Left forelimb (tissue), 1 donor: Measurements from ENCODE around the gene SYT5.
"Not testable (repeated sequence)": the region's sequence is repeated elsewhere in the genome, so short reads cannot be mapped to it uniquely, and the experiment has no call there.

Source experiments
- DNase-seq: peaks from one replicate; pipeline ENCODE4 v3.0.0-alpha.2; 2018; ENCODE audit warnings: low spot score

SYT5 gene

DNA sequence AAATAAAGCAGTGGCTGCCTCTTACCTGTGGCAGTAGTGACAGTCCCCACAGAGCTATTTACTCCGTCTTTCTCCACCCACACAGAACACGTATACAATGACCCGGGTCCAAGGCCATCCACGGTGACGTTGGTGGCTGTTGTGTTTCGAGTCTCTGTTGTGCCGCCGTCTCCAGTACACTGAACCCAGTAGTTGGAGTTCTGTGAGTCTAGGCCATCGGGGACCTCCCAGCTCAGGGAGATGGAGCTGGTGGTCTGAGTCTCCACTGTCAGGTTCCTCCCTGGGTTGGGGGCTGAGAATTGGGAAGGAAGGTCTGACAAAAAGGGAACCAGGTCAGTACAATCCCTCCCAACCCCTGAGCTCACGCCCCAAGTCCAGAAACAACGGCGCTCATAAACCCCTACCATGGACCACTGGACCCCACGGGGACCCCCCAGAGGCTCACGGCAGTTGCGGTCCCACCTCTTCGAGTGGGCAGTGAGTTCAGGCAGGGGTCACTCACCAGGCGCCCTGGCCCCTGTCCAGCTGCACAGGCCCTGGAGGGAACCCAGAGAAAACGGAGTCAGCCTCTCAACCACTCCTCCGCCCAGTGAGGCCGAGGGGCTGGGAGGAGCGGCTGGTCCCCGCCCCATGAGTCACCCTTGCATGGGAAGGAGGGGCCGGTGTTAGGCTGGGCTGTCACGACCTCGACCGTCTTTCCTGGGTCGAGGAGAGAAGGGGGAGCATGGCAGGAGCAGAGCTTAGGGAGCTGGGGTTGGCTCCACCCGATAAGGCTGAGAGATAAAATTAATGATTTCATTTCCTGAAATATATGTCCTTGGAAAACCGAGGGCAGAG, 26.8 kb upstream of the SYT5 start:
- no peak for DNase-seq

DNA sequence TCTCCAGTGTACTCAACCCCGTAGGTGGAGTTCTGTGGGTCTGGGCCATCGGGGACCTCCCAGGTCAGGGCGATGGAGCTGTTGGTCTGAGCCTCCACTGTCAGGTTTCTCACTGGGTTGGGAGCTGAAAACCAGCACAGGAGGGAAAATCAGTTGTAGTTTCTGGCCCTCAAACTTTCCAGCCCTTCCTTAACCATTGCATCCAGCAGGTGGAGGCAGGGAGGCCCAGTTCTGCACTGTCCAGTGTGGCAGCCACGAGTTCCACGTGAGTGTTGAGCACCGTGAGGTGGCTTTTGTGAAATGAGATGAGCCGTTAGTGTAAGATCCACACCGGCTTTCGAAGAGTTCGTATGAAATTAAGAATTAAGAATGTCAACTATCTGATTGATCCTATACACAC, 22.1 kb upstream of the SYT5 start:
- not testable (repeated sequence) for DNase-seq

DNA sequence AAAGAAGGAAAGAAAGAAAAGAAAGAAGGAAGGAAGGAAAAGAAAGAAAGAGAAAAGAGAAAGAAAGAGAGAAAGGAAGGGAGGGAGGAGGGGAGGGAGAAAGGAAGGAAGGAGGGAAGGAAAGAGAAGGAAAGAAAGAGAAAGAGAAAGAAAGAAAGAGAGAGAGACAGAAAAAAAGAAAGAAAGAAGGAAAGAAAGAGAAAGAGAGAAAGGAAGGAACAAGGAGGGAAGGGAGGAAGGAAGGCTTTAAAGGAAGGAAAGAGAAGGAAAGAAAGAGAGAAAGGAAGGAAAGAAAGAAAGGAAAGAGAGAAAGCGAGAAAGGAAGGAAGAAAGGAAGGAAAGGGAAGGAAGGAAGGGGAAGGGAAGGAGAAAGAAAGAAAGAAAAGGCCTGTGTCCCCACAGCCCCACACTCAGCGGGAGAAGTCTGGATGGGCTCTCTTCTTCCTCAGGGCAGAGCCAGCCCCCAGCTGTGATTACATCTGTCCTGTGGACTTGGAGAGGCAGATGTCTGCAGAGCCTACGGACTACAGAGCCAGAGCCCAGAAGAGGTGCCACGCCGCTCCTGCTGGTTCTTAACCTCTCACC, 19.6 kb upstream of the SYT5 start:
- DNase-seq: no peak

DNA sequence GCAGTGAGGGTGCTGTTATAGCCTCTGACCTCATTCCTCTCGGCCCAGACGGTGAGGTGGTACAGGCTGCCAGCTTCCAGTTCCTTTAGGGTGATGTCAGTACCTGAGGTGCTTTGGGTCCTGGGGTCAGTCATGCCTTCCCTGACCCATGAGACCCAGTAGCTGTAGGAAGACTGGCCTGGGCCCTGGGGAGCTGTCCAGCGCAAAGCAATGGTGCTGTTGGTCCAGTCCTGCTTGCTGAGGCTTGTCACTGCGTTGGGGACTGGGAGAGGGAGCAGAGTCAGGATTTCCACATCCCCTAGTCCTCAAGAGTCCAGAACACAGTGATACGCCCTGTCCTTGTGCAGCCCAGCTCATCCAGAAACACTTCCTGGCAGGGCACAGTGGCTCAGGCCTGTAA, 18.6 kb upstream of the SYT5 start:
- no peak for DNase-seq

DNA sequence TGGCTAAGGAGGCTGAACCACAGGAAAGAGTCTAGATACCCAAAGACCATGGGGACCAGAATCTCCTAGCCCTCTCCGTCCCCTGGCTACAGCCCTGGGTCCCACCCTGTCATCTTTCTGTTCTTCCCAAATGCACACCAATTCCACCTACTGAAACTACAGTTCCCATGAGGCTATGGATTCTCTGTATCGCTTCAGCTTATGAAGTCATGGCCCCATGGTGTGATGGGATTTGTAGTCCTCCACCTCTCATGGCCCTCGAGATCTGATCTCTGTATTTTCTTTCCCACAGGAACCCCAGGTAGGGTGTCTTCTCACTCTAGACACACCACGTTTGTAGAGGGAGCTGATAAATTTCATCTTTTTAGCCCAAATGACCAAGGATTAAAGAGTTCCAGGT, 17.4 kb upstream of the SYT5 start:
- no peak for DNase-seq

DNA sequence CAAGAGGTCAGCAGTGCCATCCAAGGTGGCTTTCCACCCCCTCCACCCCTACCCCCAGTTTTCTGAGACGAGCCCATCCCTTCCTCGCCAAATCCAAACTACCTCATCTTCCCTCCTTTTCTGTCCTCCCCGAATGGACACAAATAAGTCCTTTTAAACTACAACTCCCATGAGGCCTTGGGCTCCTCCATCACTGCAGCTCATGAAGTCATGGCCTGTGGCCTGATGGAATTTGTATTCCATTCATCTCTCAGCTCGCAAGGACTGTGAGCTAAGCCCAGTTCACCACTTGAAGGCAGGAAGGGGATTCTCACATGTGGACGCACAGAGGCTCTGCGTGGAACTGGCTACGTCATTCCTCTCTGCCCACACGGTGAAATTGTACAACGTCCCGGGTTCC, 16.7 kb upstream of the SYT5 start:
- DNase-seq: no peak

DNA sequence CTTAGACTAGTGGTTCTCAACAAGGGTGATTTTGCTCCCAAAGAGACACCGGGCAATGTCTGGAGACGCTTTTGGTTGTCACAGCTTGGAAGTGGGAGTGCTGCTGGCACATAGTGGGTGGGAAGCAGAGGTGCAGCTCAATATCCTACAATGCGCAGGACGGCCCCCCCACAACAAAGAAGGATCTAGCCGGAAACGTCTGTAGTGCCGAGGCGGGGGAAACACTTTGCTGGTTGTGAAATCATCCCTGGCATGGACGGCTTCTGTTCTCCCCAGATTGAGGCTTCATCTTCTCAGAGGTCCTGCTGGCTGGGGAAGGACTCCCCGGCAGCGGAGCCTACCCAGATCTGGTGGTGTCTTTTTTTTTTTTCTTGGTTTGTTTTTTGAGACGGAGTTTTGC, 13.4 kb upstream of the SYT5 start:
- no peak for DNase-seq

DNA sequence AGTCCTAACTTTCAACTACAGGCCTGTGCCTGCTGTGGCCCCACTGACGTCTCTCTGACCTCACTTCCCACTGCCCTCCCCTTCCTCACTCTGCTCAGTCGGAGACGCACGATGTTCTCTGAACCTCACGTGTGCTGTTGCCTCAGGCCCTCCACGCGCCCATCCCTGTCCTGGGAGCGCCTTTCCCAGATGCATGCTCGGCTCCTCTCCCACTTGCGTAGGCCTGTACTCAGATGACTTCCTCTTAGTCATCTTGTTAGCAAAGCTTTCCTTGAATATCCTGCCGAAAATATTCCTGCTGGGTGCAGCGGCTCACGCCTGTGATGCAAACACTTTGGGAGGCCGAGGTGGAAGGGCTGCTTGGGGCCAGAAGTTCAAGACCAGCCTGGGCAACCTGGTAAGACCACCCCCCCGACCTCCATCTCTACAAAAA, 9.3 kb upstream of the SYT5 start:
- no peak for DNase-seq

DNA sequence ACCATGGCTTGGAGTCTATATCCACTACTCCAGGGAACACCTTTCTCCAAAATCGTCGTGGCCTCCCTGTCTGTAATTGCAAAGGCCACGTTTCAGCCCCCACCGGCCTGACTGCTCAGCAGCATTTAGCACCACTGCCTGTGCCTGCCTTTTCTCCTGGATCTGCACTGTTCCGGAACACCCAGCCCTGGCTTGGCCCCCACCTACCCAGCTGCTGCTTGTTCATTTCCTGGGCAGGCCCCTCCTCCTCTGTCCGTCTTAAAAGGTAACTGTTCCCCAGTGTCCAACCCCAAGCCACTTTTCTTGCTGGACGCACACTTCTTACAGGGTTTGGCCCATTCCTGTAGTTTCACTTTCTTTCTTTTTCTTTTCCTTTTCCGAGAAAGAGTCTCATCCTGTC, 8.5 kb upstream of the SYT5 start:
- no peak for DNase-seq

DNA sequence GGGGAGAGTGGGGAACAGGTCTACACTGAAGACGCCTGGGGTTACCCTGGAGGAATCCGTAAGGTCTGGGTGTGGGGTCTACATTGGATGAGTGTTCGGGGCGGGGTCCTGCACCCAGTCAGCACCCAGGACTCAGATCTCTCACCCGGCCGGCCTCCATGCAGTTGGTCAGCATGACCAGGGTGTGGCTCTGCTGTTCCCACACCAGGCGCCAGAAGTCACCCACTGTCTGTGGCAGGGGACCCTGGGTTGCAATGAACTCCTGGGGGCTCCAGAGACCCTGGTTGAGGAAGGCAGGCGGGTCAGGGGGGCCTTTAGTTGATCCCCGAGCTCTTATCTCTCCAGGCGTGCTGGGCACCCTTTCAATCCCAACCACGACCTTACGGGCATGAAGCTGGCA, 6.0 kb upstream of the SYT5 start:
- DNase-seq: no peak

DNA sequence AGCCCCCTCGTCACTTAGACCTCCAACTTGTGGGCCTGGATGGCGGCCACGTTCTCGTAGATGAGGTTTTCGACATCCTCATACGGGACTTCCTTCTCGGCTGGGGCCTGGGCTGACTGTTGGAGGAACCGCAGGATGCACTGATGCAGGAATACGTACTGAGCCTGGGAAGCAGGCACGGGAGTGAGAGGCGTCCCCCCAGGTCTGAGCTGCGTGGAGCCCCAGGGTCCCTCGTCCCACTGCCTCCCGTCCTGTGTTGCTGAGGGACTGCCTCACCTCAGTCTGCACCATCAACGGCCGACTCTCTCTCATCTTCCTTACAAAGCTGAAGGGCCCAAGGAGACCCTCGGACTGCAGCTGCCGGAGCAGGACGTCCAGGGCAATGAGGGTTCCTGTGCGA, 1.7 kb upstream of the SYT5 start:
- DNase-seq: no peak

DNA sequence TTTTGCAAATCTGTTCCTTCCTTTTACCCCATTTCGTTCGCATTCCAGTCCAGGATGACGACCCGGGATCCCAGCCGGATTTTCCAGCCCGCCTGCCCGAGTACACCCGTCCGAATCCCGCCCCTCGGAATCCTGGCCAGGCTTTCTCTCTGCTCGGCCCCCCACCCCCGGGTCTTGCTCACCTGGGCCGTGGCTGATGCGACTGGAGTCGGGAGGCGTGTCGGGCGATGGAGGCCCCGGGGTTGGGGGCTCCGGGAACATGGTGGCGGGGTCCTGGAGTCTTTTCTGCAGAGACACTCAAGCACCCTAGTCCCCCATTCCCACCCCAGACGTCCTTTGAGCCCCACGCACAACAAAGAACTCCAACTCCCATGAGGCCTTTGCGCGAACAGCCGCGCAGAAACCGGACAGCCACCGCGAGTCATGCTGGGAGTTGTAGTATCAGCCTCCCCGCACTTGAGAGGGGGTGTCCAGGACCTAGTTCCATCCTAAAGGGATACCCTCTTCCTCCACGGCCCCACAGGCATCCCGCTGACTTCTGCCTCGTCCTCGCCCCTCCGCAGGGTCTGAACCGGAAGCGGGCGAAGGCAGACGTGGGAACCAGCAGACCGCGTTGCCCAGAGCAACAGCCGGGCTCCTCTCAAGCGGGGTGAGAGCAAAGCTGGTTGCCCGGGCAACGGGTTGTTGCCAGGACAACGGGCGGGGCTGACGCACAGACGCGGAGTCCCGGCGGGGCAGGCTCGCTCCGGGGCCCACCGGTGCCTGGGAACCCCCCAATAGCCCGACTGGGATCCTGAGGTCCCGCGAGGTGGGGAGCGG, 1.1 kb downstream of the SYT5 start:
- DNase-seq: no peak

DNA sequence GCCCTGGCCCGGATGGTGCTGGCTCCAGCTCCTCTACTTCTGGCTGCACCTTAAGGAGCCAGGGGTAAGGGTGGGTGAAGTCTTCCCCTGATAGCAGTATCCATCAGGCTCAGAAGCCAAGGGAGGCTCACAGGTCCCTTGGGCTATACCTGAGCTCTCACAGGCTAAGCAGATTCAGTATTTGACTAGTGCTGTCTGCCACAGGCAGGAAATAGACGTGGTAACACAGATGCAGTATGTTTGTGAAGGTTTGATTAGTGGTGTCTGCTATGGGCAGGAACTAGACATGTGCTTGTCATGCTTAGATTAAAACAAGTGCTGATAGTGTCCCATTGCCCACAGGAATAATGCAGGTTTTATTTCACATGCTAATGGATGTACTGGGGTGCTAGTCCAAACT, 4.0 kb downstream of the SYT5 start:
- DNase-seq: no peak

DNA sequence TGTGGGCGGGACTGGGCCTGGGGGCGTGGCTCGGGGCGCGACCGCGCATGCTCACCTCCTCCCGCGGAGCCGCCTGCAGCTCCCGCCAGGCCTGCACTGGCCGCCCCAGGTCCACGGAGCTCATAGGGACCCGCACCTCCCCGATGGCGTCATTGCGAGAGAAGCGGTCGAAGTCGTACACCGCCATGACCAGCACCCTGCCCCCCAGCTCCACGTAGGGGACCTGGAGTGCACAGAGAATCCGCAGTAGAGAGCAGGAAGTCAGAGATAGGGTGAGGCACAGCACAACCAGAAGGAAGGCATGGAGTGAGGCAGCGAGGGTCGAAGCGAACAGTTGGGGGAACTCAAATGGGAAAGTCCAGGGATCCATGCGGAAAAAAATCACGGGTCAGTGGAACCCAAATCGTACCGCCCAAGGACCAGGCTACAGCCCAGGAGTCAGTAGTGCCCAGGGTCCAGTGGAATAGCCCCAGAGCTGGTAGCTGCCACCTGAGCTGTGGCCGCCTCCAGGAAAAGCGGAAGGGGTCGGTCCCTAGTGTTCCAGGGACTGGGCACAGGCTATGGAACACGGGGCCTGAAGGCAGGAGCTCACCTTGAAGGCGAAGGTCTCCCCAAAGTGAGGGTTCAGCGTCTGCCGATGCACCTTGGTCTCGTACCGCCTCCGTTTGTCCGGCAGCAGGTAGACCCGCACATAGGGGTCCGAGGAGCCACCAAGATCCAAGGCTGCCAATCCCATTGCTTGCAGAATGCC, 4.8 kb downstream of the SYT5 start:
- DNase-seq: no peak

DNA sequence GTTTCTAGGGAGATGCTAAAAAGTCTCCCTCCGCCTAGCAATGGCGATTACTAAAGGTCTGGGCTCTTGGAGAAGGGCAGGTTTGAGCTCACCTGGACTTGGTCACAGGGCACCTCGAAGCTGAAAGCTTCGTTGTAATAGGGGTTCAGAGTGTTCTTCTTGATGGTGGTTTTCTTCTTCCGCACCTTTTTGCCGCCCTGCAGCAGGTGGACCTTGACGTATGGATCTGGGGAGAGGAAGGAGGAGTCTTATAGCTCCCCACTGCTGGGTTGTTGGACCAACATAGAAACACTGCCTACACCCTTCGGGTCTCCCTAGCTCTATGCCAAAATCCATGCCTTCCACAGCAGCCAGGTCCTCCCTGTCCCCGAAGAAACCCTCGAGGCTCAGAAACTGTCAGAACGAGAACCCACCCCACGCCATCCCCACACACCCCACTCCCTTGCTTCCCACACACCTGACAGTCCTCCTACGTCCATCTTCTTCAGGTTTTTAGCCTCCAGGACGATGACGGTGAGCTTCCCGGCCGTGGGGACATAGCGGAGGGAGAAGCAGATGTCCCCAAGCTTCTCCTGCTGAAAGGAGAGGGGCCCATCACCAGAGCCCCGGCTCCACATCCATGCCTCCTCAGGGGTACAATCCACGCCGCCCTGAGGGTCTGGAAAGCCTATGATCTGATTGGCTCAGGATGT, 5.5 kb downstream of the SYT5 start:
- DNase-seq: no peak

DNA sequence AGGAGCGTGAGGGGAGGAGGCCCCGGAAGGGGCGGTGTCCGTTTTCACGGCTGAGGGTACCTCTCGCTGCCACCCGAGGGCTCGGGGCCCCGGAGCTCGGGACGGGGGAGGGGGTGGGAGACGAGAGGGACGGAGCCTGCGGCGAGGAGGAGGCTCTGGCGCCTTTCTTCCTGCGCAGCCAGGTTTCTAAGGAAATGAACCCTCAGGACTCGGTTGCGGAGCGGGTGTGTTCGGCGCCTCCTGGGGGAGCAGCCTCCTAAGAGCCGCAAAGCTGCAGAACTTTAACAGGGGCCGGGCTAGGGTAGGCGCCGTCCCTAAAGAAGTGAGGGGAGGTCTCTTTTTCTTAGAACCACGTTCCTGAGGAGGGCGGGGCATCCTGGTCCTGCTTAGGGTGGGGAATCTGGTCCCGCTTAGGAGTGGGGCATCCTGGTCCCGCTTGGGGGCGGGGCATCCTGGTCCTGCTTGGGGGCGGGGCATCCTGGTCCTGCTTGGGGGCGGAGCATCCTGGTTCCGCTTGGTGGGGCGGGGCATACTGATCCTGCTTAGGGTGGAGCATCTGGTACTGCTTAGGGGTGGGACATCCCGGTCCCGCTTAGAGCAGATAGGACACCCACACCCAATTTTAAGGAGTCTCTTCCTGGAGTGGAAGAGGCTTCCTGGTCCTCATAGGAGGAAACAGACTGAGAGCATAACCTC, 6.2 kb downstream of the SYT5 start:
- DNase-seq: no peak

DNA sequence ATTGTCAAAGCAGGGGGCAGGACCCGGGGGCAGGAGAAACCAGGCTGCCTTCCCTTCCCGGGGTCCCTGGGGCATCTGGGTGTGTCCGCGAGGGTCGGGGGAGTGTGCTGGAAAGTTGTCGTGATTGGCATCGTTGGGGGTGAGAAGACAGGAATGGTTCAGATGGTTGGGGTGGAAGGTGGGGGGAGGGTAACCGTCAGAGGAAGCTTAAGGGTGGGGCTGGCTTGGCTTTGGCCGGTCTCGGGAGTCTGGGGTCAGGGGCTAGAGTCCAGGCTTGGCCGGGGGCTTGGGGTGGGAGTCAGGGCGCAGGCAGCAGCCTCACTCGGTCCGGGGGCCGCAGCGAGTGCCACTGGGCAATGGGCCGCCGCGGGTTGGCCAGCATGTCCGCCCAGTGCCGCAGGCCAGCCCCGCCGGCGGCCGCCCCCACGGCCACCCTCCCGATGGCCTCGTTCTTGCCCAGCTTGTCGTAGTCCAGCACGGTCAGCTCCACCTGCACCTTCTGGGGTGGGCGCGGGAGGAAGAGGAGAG, 6.8 kb downstream of the SYT5 start:
- no peak for DNase-seq

DNA sequence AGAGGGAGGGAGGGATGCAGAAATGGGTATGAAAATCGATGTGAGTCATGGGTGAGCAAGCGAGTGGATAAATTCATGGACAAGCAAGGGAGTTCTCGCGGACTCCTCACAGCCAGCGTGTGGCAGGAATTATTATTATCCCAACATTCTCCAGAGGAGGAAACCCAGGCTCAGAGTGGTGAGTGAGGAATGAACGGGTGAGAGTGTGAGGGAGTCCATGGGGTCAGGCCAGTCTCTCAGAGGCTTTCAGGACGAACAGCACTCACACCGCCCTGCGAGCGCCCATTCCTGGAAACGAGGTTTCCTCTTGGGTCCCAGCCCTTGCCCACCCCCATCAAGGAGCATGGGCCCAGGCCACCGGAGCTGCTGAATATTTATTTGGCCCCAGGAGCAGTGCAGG, 7.3 kb downstream of the SYT5 start:
- DNase-seq: no peak

DNA sequence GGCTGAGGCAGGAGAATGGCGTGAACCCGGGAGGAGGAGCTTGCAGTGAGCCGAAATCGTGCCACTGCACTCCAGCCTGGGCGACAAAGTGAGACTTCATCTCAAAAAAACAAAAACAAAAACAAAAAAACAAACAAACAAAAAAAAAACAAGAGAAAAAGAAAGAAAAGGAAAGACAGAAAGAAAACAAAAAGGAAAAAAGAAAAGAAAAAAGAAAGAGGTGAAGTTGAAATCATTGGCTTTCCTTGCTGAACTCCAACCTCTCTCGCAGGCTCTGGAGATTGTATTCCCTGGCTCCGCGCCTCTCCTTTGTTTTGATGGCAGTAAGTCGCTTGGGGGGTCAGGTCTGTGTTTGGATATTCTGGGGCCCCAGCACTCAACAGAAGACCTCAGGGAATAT, 7.8 kb downstream of the SYT5 start:
- DNase-seq: not testable (repeated sequence)

DNA sequence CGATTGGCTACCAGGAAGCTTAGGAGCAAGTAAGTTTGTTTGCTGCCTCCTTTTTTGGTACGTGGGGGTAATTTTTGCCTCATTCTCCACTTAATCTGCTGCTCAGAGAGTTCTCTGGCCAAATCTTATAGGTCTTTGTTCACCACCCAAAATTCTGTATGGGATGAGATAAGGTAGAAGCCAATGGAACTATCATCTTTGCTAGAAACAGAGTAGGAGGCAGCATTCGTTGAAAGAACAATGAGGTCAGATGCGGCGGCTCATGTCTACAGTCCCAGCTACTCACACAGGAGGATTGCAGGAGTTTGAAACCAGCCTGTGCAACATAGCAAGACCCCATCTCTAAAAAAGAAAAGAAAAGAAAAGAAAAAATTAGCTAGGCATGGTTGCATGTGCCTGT, 8.6 kb downstream of the SYT5 start:
- no peak for DNase-seq

DNA sequence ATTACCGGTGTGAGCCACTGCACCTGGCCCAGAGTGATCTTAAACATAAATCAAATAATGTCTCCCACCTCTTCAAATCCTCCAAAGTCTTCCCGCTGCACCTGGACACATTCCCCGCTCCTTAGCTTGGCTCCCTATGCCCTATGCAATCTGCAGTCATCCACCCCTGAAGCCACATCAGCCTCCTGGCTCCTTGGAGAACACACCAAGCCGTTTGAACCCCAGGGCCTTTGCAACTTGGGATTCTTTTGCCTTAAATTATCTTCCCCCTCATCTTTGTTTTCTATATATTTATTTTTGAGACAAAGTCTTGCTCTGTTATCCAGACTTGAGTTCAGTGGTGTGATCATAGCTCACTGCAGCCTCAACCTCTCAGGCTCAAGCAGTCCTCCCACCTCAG, 11.0 kb downstream of the SYT5 start:
- no peak for DNase-seq
